GM19328 (cell line): Measurements from ENCODE around the gene NTN1.

Experiments
- ATAC-seq: cut with Tn5 transposase; IDR thresholded peaks from one replicate; pipeline ENCODE4 v1.9.1; 2021; ENCODE audit warnings: mild to moderate bottlenecking, moderate library complexity; ENCODE audit not compliant: unreplicated experiment

Gene NTN1

DNA sequence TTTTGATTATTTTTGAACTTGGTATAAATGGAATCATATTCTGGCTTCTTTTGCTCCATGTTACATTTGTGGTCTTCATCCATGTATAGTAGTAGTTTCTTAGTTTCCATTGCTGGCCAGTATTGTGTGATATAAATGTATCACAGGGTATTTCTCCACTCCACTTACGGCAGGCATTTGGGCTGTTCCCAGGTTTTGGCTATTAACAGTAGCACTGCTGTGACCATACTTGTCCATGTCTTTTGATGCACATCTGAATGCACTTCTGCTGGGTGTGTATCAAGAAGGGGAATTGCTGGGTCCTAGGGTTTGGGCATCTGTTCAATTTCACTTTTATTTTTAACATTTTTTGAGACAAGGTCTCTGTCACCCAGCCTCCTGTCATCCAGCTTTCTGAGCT lies 13.9 kb downstream of the NTN1 start:
- no peak for ATAC-seq

DNA sequence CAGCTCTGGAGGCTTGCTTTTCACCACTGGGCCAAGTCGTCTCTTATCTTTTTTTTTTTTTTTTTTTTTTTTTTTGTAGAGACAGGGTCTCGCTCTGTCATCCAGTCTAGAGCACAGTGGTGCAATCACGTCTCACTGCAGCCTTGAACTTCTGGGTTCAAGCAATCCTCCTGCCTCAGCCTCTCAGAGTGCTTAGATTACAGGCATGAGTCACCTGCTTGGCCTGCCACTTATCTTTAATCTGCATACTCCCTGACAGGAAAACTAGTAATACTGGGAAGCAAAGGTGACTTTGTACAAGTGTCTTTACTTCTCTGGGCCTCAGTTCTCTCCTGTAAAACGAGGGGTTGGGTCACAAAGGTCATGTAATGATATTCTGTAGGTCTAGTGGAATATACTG lies 15.0 kb downstream of the NTN1 start:
- ATAC-seq = no peak

GRCh38 chr17:9037736-9038135 lies 16.4 kb downstream of the NTN1 start:
- no peak for ATAC-seq

- ATAC-seq = no peak
Measured at GRCh38 chr17:9038380-9038779, 17.1 kb downstream of the NTN1 start.

DNA sequence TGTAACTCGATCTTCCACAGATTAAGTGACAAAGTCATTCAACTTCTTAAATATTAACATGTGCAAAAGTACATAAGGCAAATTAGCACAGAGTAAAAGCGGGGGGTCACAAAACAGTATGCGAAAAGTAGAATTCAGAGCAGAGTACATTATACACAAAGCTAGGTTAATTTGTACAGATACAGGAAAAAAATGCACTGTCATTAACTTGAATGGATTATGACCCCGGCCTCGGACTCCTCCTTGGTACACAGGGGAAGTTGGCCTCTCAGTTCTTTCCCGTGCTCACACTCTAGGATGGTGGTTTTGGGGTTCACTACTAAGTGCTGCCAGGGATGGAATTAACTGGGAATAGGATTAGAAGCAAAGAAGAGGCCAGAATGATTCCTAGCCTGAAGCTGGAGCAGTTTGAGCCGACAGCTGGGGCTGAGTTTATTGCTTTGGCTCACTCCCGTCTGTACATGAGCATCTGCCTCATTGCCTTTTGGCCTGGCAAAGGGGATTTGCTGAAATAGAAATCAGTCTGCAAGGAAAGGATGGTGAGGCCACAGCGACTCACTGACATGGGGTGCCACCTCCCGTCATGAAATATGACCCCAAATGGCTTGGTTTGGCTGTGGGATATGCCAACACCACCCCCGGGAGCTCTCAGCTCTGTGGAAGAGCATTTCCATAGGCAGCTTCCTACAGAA lies 23.6 kb downstream of the NTN1 start:
- ATAC-seq = no peak

DNA sequence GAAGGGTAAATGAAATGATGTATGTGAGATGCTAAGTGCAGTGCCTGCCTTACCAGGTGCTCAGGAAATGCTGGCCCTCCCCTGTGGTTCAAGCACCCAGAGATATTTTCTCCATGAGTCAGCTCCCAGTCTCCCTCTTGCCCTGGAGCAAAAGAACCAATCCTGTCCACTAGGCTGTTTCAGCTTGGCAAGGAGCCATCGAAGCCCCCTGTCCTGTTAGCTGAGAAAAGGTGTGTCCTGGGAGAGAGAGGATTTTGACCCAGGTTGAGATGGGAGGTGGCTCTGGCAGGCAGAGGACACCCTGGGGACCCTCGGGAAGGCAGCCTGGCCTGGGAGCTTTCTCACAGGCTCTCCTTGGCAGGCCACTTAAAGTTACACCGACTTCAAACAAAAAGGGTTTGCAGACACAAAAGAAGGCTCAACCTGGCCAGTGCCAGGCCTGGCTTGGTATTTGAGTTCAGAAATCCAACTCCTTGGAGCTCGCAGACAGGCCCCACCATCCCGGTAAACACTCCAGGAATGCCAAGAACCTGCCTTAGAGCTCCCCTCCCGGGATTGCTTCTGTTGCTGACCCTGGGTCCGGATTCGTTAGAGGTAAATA lies 29.6 kb downstream of the NTN1 start:
- no peak for ATAC-seq

DNA sequence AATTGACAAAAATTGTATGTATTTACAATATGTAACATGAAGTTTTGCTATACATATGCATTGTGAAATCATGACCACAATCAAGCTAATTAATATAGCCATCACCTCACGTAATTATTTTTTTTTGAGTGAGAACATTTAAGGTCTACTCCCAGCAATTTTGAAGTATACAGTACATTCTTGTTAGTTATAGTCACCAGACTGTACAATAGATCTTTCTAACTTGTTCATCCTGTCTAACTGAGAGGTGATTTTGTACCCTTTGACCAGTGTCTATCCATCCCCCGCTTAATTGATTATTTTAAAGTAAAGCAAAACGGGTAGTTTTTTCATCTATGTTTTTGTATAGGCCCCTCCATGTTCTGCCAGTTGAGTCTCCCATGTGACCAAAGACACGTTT lies 30.3 kb downstream of the NTN1 start:
- no peak for ATAC-seq

DNA sequence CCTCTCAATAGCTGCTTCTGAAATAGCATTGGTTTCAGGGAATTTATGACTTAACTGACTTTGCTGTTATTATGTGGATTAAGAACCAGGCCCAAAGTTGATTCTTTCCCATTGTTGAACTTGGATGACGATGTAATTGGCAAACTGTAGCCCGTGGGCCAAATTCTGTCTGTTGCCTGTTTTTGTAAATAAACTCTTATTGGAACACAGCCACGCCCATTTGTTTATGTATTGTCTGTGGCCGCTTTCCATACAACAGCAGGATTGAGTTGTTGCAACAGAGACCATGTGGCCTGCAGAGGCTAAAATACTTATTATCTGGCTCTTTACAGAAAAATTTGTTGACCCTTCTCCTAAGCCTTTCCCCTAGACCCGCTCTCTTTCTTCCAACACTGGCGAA lies 31.6 kb downstream of the NTN1 start:
- ATAC-seq = no peak

DNA sequence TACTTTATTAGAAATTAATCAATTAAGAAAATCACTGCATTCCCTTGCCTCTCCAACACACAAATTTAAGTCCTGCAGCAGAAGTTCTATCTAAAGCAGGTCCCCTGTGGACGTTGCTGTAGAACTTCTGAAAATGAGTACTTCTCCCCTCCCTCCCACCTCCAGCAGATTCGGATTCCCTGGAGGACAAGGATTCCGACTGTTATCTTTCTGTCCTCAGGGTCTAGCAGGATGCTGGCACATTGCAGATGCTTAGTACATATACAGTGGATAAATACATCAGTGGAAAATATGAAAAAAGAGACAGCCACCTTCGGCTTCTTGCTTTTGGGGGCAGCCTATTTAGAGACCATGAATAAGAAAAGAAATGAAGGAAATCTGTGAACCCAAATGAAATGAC lies 32.1 kb downstream of the NTN1 start:
- ATAC-seq = no peak

- no peak for ATAC-seq
Measured at GRCh38 chr17:9054126-9054975, 33.0 kb downstream of the NTN1 start.

DNA sequence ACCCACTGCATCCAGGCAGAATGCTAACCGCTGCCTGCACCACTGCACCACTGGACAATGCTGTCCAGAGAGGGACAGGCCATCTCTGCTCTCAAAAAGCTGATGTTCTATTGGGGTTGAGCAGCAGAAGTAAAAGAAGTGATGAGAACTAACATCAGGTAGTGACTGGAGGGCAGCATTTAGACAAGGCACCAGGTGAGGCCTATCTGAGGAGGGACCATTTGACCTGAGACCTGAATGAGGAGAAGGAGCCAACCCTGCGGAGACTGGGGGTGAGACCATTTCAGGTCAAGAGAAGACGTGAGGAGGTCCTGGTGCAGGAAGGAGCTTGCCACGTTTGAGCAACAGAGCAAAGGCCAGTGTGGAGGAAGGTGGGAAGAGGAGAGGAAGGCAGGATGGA lies 34.0 kb downstream of the NTN1 start:
- no peak for ATAC-seq

DNA sequence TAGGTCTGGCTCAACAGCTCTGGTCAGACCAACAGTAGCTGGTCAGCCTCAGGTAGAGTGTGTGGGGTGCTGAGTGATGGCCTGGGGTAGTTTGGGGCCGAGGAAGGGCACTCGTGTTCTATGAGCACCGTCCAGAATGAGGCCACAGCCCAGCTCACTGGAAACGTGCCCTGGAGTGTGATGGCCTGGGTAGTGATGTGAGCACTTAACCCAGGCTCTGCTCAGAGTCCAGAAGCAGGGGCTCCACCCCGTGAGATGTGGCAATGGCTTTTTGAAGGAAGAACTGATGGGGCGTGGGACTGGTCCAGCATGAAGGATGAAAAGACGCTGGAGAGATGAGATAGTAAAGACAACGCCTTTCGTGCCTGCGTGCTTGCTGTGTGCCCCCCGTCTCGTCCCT lies 35.3 kb downstream of the NTN1 start:
- no peak for ATAC-seq

- ATAC-seq = no peak
Measured at GRCh38 chr17:9057310-9057709, 36.0 kb downstream of the NTN1 start.

DNA sequence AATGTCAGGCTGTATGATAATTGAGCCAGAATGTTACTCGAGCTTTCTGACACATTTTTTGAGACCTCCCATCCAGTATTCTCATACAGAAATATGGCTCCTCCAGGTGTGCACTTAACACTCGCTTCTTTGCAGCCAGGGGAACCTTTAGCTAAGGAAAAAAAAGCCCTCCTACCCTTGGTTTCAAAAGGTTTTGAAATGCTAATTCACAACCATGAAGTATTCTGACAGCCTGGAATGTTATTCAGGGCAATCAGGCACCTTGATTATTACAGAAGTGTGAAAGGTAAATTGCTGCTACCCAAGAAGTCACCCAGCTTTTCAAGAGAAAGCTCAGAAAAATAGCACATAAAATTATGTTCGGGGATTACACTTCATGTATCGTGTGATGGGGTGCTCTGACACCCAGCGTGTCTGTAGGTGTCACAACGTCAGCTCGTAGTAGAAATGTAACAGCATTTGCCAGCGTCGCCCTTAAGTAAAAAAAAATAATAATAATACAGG lies 41.1 kb downstream of the NTN1 start:
- no peak for ATAC-seq

DNA sequence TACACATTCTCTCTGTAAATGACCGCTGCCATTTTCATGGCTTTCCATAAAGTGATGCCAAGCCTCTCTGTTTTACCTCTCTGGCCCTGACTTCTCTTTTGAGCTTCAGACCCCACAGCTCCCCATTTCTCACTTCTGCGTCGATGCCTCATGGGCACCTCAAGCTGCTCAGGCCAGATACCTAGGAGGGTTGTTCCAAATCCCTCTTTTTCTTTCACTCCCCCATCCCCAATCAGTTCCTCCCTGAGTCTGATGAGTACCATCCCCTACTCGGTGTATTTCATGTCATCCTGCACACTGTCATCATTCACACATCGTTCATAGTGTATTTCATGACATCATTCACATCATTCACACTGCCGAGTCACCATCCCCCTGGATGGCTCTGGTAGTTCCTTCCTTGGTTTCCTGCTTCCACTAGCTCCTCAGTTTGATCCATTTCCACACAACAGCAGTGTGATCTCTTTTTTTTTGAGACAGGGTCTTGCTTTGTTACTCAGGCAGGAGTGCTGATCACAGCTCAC lies 43.1 kb downstream of the NTN1 start:
- no peak for ATAC-seq

- ATAC-seq = no peak
Measured at GRCh38 chr17:9071016-9071415, 49.7 kb downstream of the NTN1 start.

GRCh38 chr17:9071811-9072498 lies 50.6 kb downstream of the NTN1 start:
- no peak for ATAC-seq

GRCh38 chr17:9072696-9073339 lies 51.5 kb downstream of the NTN1 start:
- no peak for ATAC-seq

GRCh38 chr17:9074131-9074530 lies 52.8 kb downstream of the NTN1 start:
- no peak for ATAC-seq

GRCh38 chr17:9079461-9080103 lies 58.3 kb downstream of the NTN1 start:
- no peak for ATAC-seq
